HG03575 (cell line): ENCODE data around the gene KCNT1.

Source experiments
- ATAC-seq: cut with Tn5 transposase; IDR thresholded peaks from one replicate; pipeline ENCODE4 v1.9.1; 2021; ENCODE audit not compliant: unreplicated experiment, insufficient number of reproducible peaks, low FRiP score; ENCODE audit errors: extremely low read depth

Gene KCNT1

GRCh38 chr9:135757356-135757755, 55.4 kb downstream of the KCNT1 start:
- no peak for ATAC-seq

- ATAC-seq: no peak
These were observed 56.1 kb downstream of the KCNT1 start for GRCh38 chr9:135758056-135758455.

GRCh38 chr9:135758870-135759269, 56.9 kb downstream of the KCNT1 start:
- no peak for ATAC-seq

GRCh38 chr9:135759676-135760300, 57.8 kb downstream of the KCNT1 start:
- no peak for ATAC-seq

GRCh38 chr9:135760465-135760864, 58.5 kb downstream of the KCNT1 start:
- ATAC-seq: no peak

- no peak for ATAC-seq
These were observed 59.3 kb downstream of the KCNT1 start for GRCh38 chr9:135761150-135761844.

- ATAC-seq: no peak
These were observed 59.8 kb downstream of the KCNT1 start for GRCh38 chr9:135761845-135762168.

GRCh38 chr9:135762921-135763320, 60.9 kb downstream of the KCNT1 start:
- no peak for ATAC-seq

- no peak for ATAC-seq
These were observed 61.9 kb downstream of the KCNT1 start for GRCh38 chr9:135763716-135764446.

GRCh38 chr9:135764731-135765130, 62.7 kb downstream of the KCNT1 start:
- ATAC-seq: no peak

- ATAC-seq: no peak
These were observed 63.4 kb downstream of the KCNT1 start for GRCh38 chr9:135765416-135765815.

GRCh38 chr9:135766251-135766650, 64.3 kb downstream of the KCNT1 start:
- no peak for ATAC-seq

GRCh38 chr9:135766707-135767106, 64.7 kb downstream of the KCNT1 start:
- ATAC-seq: no peak

GRCh38 chr9:135768516-135769218, 66.7 kb downstream of the KCNT1 start:
- ATAC-seq: no peak

GRCh38 chr9:135769489-135770202, 67.7 kb downstream of the KCNT1 start:
- ATAC-seq: no peak

GRCh38 chr9:135770203-135770535, 68.2 kb downstream of the KCNT1 start:
- ATAC-seq: no peak

- no peak for ATAC-seq
These were observed 68.8 kb downstream of the KCNT1 start for GRCh38 chr9:135770771-135771170.

GRCh38 chr9:135771401-135772051, 69.5 kb downstream of the KCNT1 start:
- no peak for ATAC-seq
